ENCODE data around the gene KDM4B. TPM values are rescaled to one million over a fixed set of nuclear protein-coding genes. Genes with fewer than 3 reads are reported as not detected.
"Not testable (repeated sequence)": the region's sequence is repeated elsewhere in the genome, so short reads cannot be mapped to it uniquely, and the experiment has no call there.

KDM4B gene
- total RNA-seq, 6 experiments from 2014 or later: 17.0 to 27.2 (median 20.3) TPM

DNA sequence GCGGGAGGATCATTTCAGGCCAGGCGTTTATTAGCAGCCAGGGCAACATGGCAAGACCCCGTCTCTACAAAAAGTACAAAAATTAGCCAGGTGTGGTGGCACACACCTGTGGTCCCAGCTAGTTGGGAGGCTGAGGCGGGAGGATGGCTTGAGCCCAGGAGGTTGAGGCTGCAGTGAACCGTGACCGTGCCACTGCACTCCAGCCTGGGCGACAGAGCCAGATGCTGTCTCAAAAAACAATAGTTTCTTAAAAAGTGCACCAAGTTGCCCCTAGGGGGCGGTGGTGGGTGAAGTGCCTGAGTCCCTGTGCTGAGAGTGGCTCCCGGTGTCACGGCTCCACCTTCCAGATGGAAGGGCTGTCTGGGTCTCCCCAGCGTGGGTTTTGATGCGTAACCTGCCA is 60.7 kb downstream of the KDM4B start:
- H3K4me3 Mint-ChIP-seq; H3K27me3 Mint-ChIP-seq (ENCODE audit: insufficient read depth); H3K27ac Mint-ChIP-seq; H3K36me3 Mint-ChIP-seq (ENCODE audit: low read depth); H3K9me3 Mint-ChIP-seq: not testable (repeated sequence)
- TF ChIP-seq, protein P1, sequence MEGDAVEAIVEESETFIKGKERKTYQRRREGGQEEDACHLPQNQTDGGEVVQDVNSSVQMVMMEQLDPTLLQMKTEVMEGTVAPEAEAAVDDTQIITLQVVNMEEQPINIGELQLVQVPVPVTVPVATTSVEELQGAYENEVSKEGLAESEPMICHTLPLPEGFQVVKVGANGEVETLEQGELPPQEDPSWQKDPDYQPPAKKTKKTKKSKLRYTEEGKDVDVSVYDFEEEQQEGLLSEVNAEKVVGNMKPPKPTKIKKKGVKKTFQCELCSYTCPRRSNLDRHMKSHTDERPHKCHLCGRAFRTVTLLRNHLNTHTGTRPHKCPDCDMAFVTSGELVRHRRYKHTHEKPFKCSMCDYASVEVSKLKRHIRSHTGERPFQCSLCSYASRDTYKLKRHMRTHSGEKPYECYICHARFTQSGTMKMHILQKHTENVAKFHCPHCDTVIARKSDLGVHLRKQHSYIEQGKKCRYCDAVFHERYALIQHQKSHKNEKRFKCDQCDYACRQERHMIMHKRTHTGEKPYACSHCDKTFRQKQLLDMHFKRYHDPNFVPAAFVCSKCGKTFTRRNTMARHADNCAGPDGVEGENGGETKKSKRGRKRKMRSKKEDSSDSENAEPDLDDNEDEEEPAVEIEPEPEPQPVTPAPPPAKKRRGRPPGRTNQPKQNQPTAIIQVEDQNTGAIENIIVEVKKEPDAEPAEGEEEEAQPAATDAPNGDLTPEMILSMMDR (IDR thresholded peaks at IDR 0.05): peak; percentile 92
- peak; percentile 50 for DNase-seq
- H3K4me1 Mint-ChIP-seq (ENCODE audit: low read depth): peaks cover 26% of the 10 kb centered on the region

DNA sequence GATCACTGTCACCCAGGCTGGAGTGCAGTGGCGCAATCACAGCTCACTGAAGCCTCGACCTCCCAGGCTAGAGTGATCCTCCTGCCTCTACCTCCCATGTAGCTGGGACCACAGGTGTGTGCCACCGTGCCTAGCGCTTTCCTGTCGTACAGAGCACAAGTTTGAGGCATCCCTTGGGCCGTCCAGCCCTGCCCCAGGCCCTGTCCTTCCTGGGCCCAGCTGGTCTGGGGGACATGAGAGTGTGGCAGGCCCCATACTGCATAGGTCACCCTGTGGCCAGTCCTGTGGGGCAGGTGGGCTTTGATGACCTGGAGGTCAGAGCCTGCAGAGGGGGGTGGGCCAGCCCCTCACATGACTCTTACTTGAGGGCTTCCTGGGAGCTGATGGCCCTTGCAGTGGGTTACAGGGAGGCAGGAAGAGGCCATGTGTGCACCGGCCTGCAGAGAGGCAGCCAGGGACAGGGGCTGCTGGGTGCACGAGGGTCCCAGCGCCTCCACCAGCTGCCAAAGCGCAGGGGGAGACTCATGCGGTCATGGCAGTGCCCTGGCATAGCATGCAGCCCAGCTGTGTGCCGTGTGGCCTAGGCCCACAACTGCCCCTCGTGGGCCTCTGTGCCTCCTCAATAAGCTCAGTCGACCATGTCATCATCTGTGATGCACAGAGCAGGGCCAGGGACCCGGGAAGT is 61.4 kb downstream of the KDM4B start:
- H3K9me3 Mint-ChIP-seq: no peaks in the 10 kb centered on the region
- no peak overlapping the region for H3K27ac Mint-ChIP-seq
- TF ChIP-seq, protein P1 (IDR thresholded peaks at IDR 0.05): no peak
- H3K4me3 Mint-ChIP-seq: no peak overlapping the region
- no peaks in the 10 kb centered on the region for H3K27me3 Mint-ChIP-seq (ENCODE audit: insufficient read depth)
- no peaks in the 10 kb centered on the region for H3K36me3 Mint-ChIP-seq (ENCODE audit: low read depth)
- no peak for DNase-seq
- peaks cover 26% of the 10 kb centered on the region for H3K4me1 Mint-ChIP-seq (ENCODE audit: low read depth)

DNA sequence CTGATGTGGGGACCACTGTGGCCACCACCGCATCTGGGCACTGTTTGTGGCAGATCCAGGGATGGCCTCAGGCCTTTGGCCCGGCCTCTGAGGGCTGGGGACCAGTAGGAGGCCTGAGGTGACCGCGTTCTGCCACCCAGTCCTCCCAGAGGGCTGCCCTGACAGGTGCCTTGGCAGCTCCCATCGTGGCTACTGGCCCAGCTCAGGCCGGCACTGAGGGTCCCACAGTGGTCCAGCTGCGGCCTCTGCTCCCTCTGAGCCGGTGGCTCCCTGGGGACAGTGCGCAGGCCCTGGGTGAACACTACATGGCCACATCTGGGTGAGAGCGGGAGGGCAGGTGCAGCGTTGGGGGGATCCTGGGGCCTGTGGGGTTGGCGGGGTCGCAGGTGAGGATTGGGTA is 61.9 kb downstream of the KDM4B start:
- Mint-ChIP-seq H3K27ac (no peak overlapping the region), H3K27me3 (ENCODE audit: insufficient read depth) (no peaks in the 10 kb centered on the region), H3K4me3 (no peak overlapping the region)

DNA sequence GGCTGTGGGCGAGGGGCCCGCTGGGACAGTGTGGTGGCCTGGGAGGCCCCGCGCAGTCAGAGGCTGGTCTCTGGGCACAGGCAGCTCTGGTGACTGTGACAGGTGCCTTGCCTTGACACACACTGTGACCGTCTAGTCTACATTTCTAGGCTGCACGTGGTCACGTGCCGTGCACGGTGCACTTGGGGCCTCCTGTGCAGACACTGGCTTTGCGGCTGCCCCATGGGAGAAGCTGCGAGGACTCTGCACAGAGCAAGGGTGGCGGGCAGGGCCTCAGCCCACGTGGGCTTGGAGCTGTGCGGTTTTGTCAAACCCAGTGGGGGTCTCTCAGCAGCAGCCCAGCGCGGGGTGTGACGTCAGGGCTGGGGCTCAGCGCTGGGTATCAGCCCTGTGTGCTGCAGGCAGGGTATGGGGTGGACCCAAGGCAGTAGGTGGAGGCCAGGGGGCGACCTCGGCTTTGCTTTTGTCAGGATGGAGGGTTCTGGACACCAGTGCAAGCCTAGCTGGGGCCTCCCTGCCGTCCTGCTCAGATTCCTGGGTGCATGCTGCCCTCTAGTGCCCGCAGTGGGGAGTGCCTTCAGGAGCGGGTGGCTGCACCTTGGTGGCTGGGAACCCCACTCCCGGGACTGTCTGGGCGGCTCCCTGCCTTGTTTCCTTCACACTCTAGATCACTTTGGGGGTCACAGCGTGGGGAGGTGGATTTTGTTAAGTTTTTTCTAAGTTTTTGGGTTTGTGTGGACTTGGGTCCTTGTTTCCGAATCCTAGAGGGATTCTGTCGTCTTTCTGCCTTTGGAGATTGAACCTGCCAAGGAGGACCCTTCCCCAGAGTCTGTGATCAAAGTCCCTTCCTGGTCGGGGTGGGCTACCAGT is 62.6 kb downstream of the KDM4B start:
- no peak overlapping the region; the same call in 1 of the 2 replicates for H3K27ac Mint-ChIP-seq
- TF ChIP-seq, protein P1 (IDR thresholded peaks at IDR 0.05): peak; percentile 98

More for the DNA sequence above, 61.9 kb downstream of the KDM4B start:
- TF ChIP-seq, protein P1 (IDR thresholded peaks at IDR 0.05): no peak
- H3K4me1 Mint-ChIP-seq (ENCODE audit: low read depth): peaks cover 25% of the 10 kb centered on the region
- H3K9me3 Mint-ChIP-seq: no peaks in the 10 kb centered on the region
- no peaks in the 10 kb centered on the region for H3K36me3 Mint-ChIP-seq (ENCODE audit: low read depth)
- DNase-seq: no peak

DNA sequence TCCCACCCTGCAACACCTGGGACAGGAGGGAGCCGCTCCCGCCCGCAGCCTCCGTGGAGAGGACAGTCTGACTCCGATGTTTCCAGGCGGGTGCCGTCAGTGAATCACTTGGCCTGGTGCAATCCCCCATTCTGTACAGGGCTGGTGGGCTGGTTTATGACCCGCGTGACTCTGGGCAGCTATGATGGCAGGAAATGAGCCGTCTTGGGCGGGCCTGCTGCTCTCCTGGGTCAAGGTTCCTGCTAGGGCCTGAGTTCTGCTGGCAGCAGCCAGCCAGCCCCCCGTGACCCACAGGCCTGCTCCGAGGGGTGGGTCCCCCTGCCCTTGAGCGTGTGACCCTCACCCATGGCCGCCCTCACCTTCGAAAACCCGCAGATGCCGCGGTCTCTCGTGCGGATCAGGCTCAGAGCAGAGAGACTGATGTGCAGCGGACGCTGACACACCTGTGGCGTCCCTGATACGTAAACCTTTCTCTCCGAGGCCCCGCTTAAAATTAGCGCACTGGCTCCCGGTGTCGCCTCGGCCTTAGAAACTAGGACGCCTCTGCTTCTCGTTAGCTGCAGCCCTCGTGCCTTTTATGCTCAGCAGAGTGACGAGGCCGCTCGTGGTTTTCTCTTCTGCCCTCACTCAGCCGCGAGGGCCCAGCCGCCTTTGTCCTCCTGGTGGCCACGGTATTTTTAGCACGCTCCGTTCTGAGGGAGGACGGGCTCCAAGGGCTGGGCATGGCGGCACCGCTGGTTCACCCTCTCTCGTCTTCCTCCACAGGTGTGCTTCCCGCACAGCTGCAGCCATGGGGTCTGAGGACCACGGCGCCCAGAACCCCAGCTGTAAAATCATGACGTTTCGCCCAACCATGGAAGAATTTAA is 63.4 kb downstream of the KDM4B start:
- DNase-seq: no peak
- H3K4me3 Mint-ChIP-seq: no peak overlapping the region
- H3K27me3 Mint-ChIP-seq (ENCODE audit: insufficient read depth): no peaks in the 10 kb centered on the region; the same call in 1 of the 2 replicates
- H3K36me3 Mint-ChIP-seq (ENCODE audit: low read depth): no peaks in the 10 kb centered on the region
- H3K9me3 Mint-ChIP-seq: no peaks in the 10 kb centered on the region
- no peak overlapping the region for H3K27ac Mint-ChIP-seq
- peaks cover 26% of the 10 kb centered on the region for H3K4me1 Mint-ChIP-seq (ENCODE audit: low read depth)
- TF ChIP-seq, protein P1 (IDR thresholded peaks at IDR 0.05): 0 out of 2 replicates have a peak, but pooled peaks have one; percentile 13

More for the DNA sequence above, 62.6 kb downstream of the KDM4B start:
- Mint-ChIP-seq H3K27me3 (ENCODE audit: insufficient read depth) (no peaks in the 10 kb centered on the region), H3K36me3 (ENCODE audit: low read depth) (no peaks in the 10 kb centered on the region), H3K4me1 (ENCODE audit: low read depth) (peaks cover 19% of the 10 kb centered on the region), H3K9me3 (no peaks in the 10 kb centered on the region), H3K4me3 (no peak overlapping the region)
- peak; percentile 67 for DNase-seq

All from HFFc6 (cell line).